ENCODE results near the gene FAR2.

- TF ChIP-seq EZH2phosphoT487 (IDR thresholded peaks at IDR 0.05; ENCODE audit: insufficient read depth, low read depth) (no peak), EZH2 (IDR thresholded peaks at IDR 0.05; ENCODE audit: insufficient read depth, poor library complexity, severe bottlenecking) (no peak)
Measured at GRCh38 chr12:29152981-29153630, 4.0 kb downstream of the FAR2 start.
